Thyroid gland (tissue), 4 donors: Measurements from ENCODE around the gene GPR158.

Experiments used
- POLR2A ChIP-seq, 2 donors: fragments of 450-650 bp; IDR thresholded peaks; one replicate each; pipeline ENCODE4 v1.6.1; 2017; ENCODE audit warnings: antibody characterized with exemption in 2 of 2, mild to moderate bottlenecking in 2 of 2, moderate library complexity in 1 of 2
- TF ChIP-seq, protein P1 (sequence below), 6 experiments: fragments of 200-600 bp in 3 of 6; fragments of 450-650 bp in 3 of 6; sonication (generic) in 3 of 6; IDR thresholded peaks; one replicate each; pipeline ENCODE4 v1.5.1; 2016 to 2019; ENCODE audit warnings: antibody characterized with exemption in 6 of 6, mild to moderate bottlenecking in 2 of 6, inconsistent platforms in 1 of 6, moderate library complexity in 1 of 6

DNA sequence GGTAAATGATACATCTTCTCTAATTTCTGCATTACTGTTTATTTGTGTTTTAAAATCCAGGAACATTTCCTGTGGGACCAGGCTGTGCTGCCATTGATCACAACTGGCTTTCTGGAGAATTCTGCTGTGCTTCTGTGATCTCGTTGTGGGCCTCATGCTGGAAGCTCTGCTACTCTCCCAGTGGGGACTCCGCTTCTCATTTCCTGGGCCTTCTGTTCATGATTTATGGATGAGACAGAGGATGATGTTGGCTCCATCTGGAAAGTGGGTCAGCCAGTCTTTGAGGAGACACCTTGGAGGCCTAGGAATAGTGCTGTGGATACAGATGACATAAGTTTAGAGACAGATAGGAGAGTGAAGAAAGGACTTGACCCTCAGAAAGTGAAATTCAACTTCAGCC is 15.2 kb upstream of the GPR158 start:
- TF ChIP-seq, protein P1, sequence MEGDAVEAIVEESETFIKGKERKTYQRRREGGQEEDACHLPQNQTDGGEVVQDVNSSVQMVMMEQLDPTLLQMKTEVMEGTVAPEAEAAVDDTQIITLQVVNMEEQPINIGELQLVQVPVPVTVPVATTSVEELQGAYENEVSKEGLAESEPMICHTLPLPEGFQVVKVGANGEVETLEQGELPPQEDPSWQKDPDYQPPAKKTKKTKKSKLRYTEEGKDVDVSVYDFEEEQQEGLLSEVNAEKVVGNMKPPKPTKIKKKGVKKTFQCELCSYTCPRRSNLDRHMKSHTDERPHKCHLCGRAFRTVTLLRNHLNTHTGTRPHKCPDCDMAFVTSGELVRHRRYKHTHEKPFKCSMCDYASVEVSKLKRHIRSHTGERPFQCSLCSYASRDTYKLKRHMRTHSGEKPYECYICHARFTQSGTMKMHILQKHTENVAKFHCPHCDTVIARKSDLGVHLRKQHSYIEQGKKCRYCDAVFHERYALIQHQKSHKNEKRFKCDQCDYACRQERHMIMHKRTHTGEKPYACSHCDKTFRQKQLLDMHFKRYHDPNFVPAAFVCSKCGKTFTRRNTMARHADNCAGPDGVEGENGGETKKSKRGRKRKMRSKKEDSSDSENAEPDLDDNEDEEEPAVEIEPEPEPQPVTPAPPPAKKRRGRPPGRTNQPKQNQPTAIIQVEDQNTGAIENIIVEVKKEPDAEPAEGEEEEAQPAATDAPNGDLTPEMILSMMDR (IDR thresholded peaks at IDR 0.05), result no peak
- no peak for TF ChIP-seq POLR2A (IDR thresholded peaks at IDR 0.05)
